HUES48 (cell line): Measurements from ENCODE around the gene CLEC16A.
"Not testable (repeated sequence)": the region's sequence is repeated elsewhere in the genome, so short reads cannot be mapped to it uniquely, and the experiment has no call there.

ENCODE experiments used
- H3K27ac ChIP-seq: one replicate; pipeline ENCODE4 v1.7.0; 2013; ENCODE audit warnings: low read depth, low read length, inconsistent platforms
- H3K27me3 ChIP-seq: 2 replicates; pipeline ENCODE4 v1.6.1; 2013; ENCODE audit warnings: mild to moderate bottlenecking, low read length; ENCODE audit not compliant: control insufficient read depth, insufficient read depth
- H3K36me3 ChIP-seq: 2 replicates; pipeline ENCODE4 v1.6.1; 2013; ENCODE audit warnings: low read length; ENCODE audit not compliant: control insufficient read depth, insufficient read depth
- H3K4me1 ChIP-seq: 2 replicates; pipeline ENCODE4 v1.6.1; 2013; ENCODE audit warnings: mild to moderate bottlenecking, low read length; ENCODE audit not compliant: control insufficient read depth, insufficient read depth
- H3K4me3 ChIP-seq: 2 replicates; pipeline ENCODE4 v1.5.1; 2013; ENCODE audit warnings: mild to moderate bottlenecking, low read depth, low read length
- H3K9ac ChIP-seq: 2 replicates; pipeline ENCODE4 v1.6.1; 2013; ENCODE audit warnings: mild to moderate bottlenecking, low read depth, low read length, moderate library complexity
- H3K9me3 ChIP-seq: 2 replicates; pipeline ENCODE4 v1.6.1; 2013; ENCODE audit warnings: low read length; ENCODE audit not compliant: control insufficient read depth, insufficient read depth

The CLEC16A gene

GRCh38 chr16:10916534-10916933 lies 27.8 kb upstream of the CLEC16A start:
- Histone ChIP-seq H3K4me1 (no peaks in the 10 kb centered on the region), H3K9me3 (no peaks in the 10 kb centered on the region), H3K36me3 (no peaks in the 10 kb centered on the region), H3K27ac (no peak overlapping the region), H3K27me3 (no peaks in the 10 kb centered on the region), H3K4me3 (no peak overlapping the region), H3K9ac (no peak overlapping the region)

DNA sequence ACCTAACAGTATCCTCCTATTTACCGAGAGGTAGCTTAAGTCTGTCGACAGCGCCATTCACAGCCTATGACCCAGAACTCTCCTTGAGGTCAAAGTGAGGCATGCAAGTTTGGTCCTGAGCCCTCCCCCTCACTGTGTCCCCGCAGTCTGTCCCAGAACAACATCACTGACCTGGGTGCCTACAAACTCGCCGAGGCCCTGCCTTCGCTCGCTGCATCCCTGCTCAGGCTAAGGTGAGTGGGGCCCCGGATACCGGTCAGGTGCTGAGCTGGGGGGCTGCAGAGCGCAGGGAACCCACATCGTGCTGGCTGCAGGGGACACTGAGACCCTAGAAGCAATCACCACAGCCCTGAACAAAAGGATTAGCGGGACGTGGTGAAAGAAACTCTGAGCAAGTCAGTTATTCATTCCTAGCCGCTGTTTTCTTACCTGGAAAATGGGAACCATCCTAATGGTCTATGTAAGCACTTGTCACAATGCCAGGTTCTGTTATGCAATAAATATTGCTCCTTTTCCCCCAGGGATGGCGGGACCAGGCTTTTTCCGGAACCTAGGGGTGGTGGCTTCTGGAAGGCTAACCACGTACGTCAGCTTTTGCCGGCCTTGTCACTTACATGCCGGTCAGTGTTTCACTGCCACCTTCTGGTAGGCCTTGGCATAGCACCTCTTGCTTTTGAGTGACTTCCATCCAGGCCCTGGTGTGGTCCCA lies 25.9 kb upstream of the CLEC16A start:
- Histone ChIP-seq H3K4me3 (no peak overlapping the region), H3K9me3 (no peaks in the 10 kb centered on the region), H3K9ac (no peak overlapping the region), H3K4me1 (no peaks in the 10 kb centered on the region), H3K27me3 (no peaks in the 10 kb centered on the region), H3K27ac (no peak overlapping the region), H3K36me3 (no peaks in the 10 kb centered on the region)

DNA sequence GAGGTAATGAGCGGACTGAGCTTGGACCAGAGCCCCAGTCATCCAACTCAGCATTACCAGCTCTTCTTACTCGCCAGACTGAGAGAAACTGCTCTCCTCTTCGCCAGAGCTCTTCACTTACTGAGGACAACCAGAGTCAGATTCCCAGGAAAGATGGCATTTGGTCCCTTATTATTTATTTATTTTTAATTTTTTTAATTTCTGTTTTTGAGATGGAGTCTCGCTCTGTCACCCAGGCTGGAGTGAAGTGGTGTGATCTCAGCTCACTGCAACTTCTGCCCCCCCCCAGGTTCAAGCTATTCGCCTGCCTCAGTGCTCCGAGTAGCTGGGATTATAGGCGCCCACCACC lies 25.4 kb upstream of the CLEC16A start:
- Histone ChIP-seq H3K4me3 (no peak overlapping the region), H3K36me3 (no peaks in the 10 kb centered on the region), H3K27me3 (no peaks in the 10 kb centered on the region), H3K27ac (no peak overlapping the region), H3K9me3 (no peaks in the 10 kb centered on the region), H3K4me1 (no peaks in the 10 kb centered on the region), H3K9ac (no peak overlapping the region)

- Histone ChIP-seq H3K9ac (no peak overlapping the region), H3K4me3 (no peak overlapping the region), H3K27me3 (no peaks in the 10 kb centered on the region), H3K9me3 (no peaks in the 10 kb centered on the region), H3K36me3 (no peaks in the 10 kb centered on the region), H3K4me1 (no peaks in the 10 kb centered on the region), H3K27ac (no peak overlapping the region)
Measured at GRCh38 chr16:10920726-10921427, 23.5 kb upstream of the CLEC16A start.

- no peaks in the 10 kb centered on the region for H3K36me3 ChIP-seq
- H3K27me3 ChIP-seq, result no peaks in the 10 kb centered on the region
- H3K4me3 ChIP-seq, result no peak overlapping the region
- no peaks in the 10 kb centered on the region for H3K9me3 ChIP-seq
- H3K27ac ChIP-seq, result no peak overlapping the region
- no peak overlapping the region for H3K9ac ChIP-seq
- H3K4me1 ChIP-seq, result no peaks in the 10 kb centered on the region
Measured at GRCh38 chr16:10921536-10922327, 22.6 kb upstream of the CLEC16A start.

DNA sequence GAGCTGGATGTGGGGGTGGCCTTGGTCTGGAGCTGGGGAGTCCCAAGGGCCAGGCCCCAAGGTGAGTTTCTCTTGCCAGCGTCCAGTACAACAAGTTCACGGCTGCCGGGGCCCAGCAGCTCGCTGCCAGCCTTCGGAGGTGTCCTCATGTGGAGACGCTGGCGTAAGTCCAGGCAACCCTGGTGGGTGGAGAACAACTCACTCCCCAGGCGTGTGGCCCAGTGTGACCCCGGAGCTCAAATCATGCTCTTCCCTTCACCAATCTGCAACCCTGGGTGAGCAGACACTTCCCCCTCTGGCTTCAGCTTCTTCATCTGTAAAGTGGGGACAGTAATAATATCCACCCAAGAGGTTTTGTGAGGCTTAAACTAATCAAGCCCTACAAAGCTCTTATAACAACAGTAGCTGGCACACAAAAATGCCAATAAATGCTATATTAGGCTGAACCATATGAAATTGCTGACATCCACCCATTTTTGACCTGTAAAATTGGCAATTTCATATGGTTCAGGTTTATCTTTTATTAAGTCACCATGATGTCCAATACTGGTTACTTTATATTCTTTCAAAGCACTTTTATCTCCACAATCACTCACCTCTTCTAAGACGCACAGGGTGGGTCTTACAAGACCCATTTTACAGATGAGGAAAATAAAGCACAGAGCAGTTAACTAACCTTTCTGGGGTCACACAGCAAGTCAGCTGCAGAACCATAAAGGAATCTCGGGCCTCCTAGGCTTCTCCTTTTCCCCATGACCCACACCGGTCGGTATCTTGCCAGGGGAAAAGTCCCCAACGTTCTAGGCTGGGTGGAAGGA lies 21.8 kb upstream of the CLEC16A start:
- H3K4me3 ChIP-seq, result no peak overlapping the region
- H3K9ac ChIP-seq, result no peak overlapping the region
- peaks cover 7% of the 10 kb centered on the region; the same call in 1 of the 2 replicates for H3K36me3 ChIP-seq
- H3K9me3 ChIP-seq, result no peaks in the 10 kb centered on the region
- H3K4me1 ChIP-seq, result no peaks in the 10 kb centered on the region
- H3K27me3 ChIP-seq, result no peaks in the 10 kb centered on the region
- no peak overlapping the region for H3K27ac ChIP-seq

GRCh38 chr16:10923146-10923649 lies 21.2 kb upstream of the CLEC16A start:
- H3K27me3 ChIP-seq, result no peaks in the 10 kb centered on the region
- H3K4me1 ChIP-seq, result no peaks in the 10 kb centered on the region
- no peak overlapping the region for H3K9ac ChIP-seq
- H3K9me3 ChIP-seq, result no peaks in the 10 kb centered on the region
- peaks cover 13% of the 10 kb centered on the region; the same call in 1 of the 2 replicates for H3K36me3 ChIP-seq
- no peak overlapping the region for H3K27ac ChIP-seq
- H3K4me3 ChIP-seq, result no peak overlapping the region

GRCh38 chr16:10923650-10924214 lies 20.6 kb upstream of the CLEC16A start:
- Histone ChIP-seq H3K36me3 (peaks cover 15% of the 10 kb centered on the region; the same call in 1 of the 2 replicates), H3K9ac (no peak overlapping the region), H3K27ac (no peak overlapping the region), H3K27me3 (no peaks in the 10 kb centered on the region), H3K9me3 (no peaks in the 10 kb centered on the region), H3K4me3 (no peak overlapping the region), H3K4me1 (no peaks in the 10 kb centered on the region)

DNA sequence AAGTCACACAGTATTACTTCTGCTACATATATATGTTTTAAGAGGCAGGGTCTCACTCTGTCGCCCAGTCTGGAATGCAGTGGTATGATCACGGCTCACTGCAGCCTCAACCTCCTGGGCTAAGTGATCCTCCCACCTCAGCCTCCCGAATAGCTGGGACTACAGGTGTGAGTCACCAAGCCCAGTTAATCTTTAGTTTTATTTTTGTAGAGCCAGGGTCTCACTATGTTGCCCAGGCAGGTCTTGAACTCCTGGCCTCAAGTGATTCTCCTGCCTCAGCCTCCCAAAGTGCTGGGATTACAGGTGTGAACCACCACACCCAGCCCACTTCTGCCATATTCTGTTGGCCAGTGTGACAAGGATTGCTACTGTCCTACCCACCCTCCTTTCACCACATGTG lies 19.1 kb upstream of the CLEC16A start:
- not testable (repeated sequence) for H3K9ac ChIP-seq, H3K4me3 ChIP-seq, H3K9me3 ChIP-seq, H3K4me1 ChIP-seq, H3K27ac ChIP-seq, H3K27me3 ChIP-seq
- H3K36me3 ChIP-seq, result peaks cover 19% of the 10 kb centered on the region; the same call in 1 of the 2 replicates

DNA sequence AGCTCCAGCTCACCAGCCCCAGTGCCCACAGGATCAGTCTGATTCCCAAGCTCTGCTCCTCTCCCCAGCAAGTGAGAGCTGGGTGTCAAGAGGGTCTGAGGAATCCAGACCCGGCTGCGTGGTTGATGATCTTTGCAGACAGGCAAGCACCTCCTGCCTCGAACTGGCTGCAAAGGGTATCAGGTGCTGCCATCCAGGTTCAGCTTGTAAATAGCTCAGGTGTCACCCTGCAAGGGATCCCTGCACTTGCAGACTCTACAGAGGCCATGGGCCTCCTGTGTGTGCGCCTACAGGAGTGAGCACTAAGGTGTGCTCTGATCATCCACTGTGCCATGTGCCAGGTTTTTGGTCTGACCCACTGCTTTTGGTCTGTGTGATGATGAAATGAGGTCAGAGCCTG lies 18.3 kb upstream of the CLEC16A start:
- Histone ChIP-seq H3K9me3 (no peaks in the 10 kb centered on the region), H3K4me3 (no peak overlapping the region), H3K36me3 (peaks cover 19% of the 10 kb centered on the region; the same call in 1 of the 2 replicates), H3K4me1 (no peaks in the 10 kb centered on the region), H3K9ac (no peak overlapping the region), H3K27ac (no peak overlapping the region), H3K27me3 (no peaks in the 10 kb centered on the region)
